ENCODE measurements around the gene ABCC4.

- no peak for TF ChIP-seq CTCF (IDR thresholded peaks at IDR 0.05 in 2 of 3, conservative IDR thresholded peaks at IDR 0.05 in 1 of 3; ENCODE audit: borderline replicate concordance in 1 of 3, insufficient read depth in 1 of 3, low read depth in 2 of 3, low read length in 2 of 3)
- TF ChIP-seq JUND (IDR thresholded peaks at IDR 0.05): no peak
- no peak for TF ChIP-seq ZBTB33 (IDR thresholded peaks at IDR 0.05; ENCODE audit: extremely low read depth, insufficient replicate concordance, low read length)
These were observed 124.5 kb downstream of the ABCC4 start for GRCh38 chr13:95176611-95177259.
